C4-2B (cell line): ENCODE results near the gene CDKN1C.

Experiments
- CTCF ChIP-seq: fragments of 450-650 bp; conservative IDR thresholded peaks from 2 replicates; pipeline ENCODE4 v1.5.1; 2017; ENCODE audit warnings: mild to moderate bottlenecking
- ZFX ChIP-seq: fragments of 450-650 bp; IDR thresholded peaks from 2 replicates; pipeline ENCODE4 v1.6.1; 2017

GRCh38 chr11:2869561-2870427 lies 15.8 kb downstream of the CDKN1C start:
- no peak for TF ChIP-seq CTCF
- TF ChIP-seq ZFX = no peak
